ENCODE measurements around the gene PSMD7. TPM values are rescaled to one million over a fixed set of nuclear protein-coding genes. Genes with fewer than 3 reads are reported as not detected.

The PSMD7 gene
- total RNA-seq, 1 experiment from 2014 or later = 109 TPM

DNA sequence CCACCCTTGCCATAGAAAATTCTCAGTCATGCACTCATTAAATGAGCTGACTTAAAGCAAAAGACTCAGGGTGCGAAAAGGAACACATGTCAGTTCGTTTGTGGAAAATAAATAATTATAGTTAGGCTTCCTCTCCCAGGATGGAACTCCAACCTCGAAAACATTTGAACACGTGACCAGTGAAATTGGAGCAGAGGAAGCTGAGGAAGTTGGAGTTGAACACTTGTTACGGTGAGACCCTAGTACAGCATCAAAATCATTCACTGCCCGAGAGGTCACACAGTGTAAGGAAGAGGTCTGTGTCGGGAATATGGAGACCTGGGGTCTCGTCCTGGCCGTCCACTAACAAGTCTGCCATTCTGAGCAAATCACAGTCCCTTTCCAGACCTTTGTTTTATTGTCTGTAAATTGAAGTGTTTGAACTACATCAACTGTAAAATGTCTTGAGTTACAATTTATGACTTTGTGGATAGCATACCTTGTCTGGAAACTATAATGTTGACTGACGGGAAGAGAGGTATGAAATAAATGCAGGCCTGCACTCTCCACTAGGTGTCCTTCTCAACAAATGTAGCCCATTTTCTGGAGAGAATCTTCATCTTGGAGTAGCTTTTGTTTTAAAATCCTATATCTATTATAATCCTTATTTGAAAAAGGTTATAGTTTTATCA, 7.7 kb downstream of the PSMD7 start:
- CTCF ChIA-PET = interaction anchor here (0.5 kb wide), 1 partner anchor 296 kb away, joined by 4 read pairs; no protein-coding TSS in a partner anchor
- Histone ChIP-seq H3K4me2 (ENCODE audit: low read length) (no peak overlapping the region), H3K9me2 (ENCODE audit: insufficient read depth) (no peaks in the 10 kb centered on the region), H3K27me3 (ENCODE audit: insufficient read depth, low read length) (no peaks in the 10 kb centered on the region), H3K4me3 (replicated peaks in 1 of 2; ENCODE audit: low read depth in 1 of 2, low read length in 2 of 2) (no peak overlapping the region), H3K27ac (ENCODE audit: low read depth, low read length) (no peak overlapping the region), H4K20me1 (ENCODE audit: insufficient read depth) (no peaks in the 10 kb centered on the region), H3K79me2 (ENCODE audit: insufficient read depth, low read length) (peaks cover 37% of the 10 kb centered on the region), H3K9ac (ENCODE audit: low read length) (no peak overlapping the region), H3K9me3 (ENCODE audit: control insufficient read depth in 1 of 2, insufficient read depth in 1 of 2, low read depth in 1 of 2, low read length in 2 of 2) (no peaks in the 10 kb centered on the region), H3K4me1 (ENCODE audit: control insufficient read depth in 1 of 2, insufficient read depth in 2 of 2, low read length in 2 of 2) (no peaks in the 10 kb centered on the region), H2AFZ (ENCODE audit: low read depth, low read length, poor library complexity, severe bottlenecking) (no peak overlapping the region), H3K36me3 (ENCODE audit: control insufficient read depth in 1 of 2, insufficient read depth in 2 of 2, low read length in 2 of 2) (peaks cover 69 to 71% of the 10 kb centered on the region in 2 experiments)
- RAD21 ChIA-PET (ENCODE audit: low non-redundant PET in 1 of 2, low total read pairs in 2 of 2, uncharacterized antibody in 2 of 2, unreplicated experiment in 2 of 2) = no interaction called here
- no peak for DNase-seq (ENCODE audit: low read depth, low spot score)
- TF ChIP-seq FOSL1 (IDR thresholded peaks at IDR 0.05; ENCODE audit: low read depth) (no peak), RAD21 (IDR thresholded peaks at IDR 0.05; ENCODE audit: low read depth) (peak; percentile 28; the same call in 1 of the 2 replicates), EZH2 (IDR thresholded peaks at IDR 0.05) (no peak), ZNF274 (IDR thresholded peaks at IDR 0.05; ENCODE audit: low read depth, low read length) (no peak)
- TF ChIP-seq, protein P1, sequence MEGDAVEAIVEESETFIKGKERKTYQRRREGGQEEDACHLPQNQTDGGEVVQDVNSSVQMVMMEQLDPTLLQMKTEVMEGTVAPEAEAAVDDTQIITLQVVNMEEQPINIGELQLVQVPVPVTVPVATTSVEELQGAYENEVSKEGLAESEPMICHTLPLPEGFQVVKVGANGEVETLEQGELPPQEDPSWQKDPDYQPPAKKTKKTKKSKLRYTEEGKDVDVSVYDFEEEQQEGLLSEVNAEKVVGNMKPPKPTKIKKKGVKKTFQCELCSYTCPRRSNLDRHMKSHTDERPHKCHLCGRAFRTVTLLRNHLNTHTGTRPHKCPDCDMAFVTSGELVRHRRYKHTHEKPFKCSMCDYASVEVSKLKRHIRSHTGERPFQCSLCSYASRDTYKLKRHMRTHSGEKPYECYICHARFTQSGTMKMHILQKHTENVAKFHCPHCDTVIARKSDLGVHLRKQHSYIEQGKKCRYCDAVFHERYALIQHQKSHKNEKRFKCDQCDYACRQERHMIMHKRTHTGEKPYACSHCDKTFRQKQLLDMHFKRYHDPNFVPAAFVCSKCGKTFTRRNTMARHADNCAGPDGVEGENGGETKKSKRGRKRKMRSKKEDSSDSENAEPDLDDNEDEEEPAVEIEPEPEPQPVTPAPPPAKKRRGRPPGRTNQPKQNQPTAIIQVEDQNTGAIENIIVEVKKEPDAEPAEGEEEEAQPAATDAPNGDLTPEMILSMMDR (IDR thresholded peaks at IDR 0.05 in 2 of 3, conservative IDR thresholded peaks at IDR 0.05 in 1 of 3; ENCODE audit: borderline replicate concordance in 1 of 3, insufficient read depth in 1 of 3, low read depth in 2 of 3, low read length in 2 of 3) = peak in 2 of 3 experiments; percentile 48 to 52; a peak in 4 of 6 replicates
- ATAC-seq = peak; percentile 64
- intact Hi-C loops (cut with micrococcal nuclease) = loop anchor here (5.0 to 10.0 kb wide), 2 partner anchors 351 to 558 kb away; no protein-coding TSS in a partner anchor
- no TSS peak for BruUV-seq (replicated peaks)
- POLR2A ChIA-PET = no interaction called here

DNA sequence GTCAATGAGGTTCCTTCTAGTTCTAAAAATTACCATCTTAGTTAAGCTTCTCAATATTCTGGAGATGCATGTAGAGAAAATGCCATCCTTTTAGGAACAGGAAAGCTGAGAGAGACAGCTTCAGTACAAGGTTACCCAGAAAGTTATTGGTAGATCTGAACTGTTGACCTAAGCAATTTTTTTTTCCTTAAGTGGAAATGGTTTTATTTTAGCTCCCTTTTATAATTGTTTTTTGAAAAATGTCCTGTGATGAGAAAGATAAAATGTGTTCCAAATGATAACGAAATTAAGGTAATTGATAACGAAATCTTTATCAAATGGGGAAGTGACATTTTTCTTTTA, 8.2 kb downstream of the PSMD7 start:
- H3K4me2 ChIP-seq (ENCODE audit: low read length) = no peak overlapping the region
- ChIA-PET POLR2A (no interaction called here), RAD21 (ENCODE audit: low non-redundant PET in 1 of 2, low total read pairs in 2 of 2, uncharacterized antibody in 2 of 2, unreplicated experiment in 2 of 2) (no interaction called here), CTCF (interaction anchor here (0.5 kb wide), 1 partner anchor 296 kb away, joined by 4 read pairs; no protein-coding TSS in a partner anchor)
- H3K27ac ChIP-seq (ENCODE audit: low read depth, low read length) = no peak overlapping the region
- H3K36me3 ChIP-seq (ENCODE audit: control insufficient read depth in 1 of 2, insufficient read depth in 2 of 2, low read length in 2 of 2) = peaks cover 65 to 66% of the 10 kb centered on the region in 2 experiments
- no peaks in the 10 kb centered on the region for H3K4me1 ChIP-seq (ENCODE audit: control insufficient read depth in 1 of 2, insufficient read depth in 2 of 2, low read length in 2 of 2)
- no peaks in the 10 kb centered on the region for H3K9me2 ChIP-seq (ENCODE audit: insufficient read depth)
- H3K9ac ChIP-seq (ENCODE audit: low read length) = no peak overlapping the region
- no peak for DNase-seq (ENCODE audit: low read depth, low spot score)
- no peaks in the 10 kb centered on the region for H4K20me1 ChIP-seq (ENCODE audit: insufficient read depth)
- intact Hi-C loops (cut with micrococcal nuclease) = loop anchor here (5.0 to 10.0 kb wide), 2 partner anchors 350 to 557 kb away; no protein-coding TSS in a partner anchor
- no peak overlapping the region for H3K4me3 ChIP-seq (replicated peaks in 1 of 2; ENCODE audit: low read depth in 1 of 2, low read length in 2 of 2)
- TF ChIP-seq POLR2A (IDR thresholded peaks at IDR 0.05; ENCODE audit: borderline replicate concordance, extremely low read depth, insufficient read depth, insufficient read length) = no peak
- TF ChIP-seq YY1 (IDR thresholded peaks at IDR 0.05; ENCODE audit: extremely low read depth, insufficient replicate concordance, low read depth, low read length) = no peak
- no peak for TF ChIP-seq JUND (IDR thresholded peaks at IDR 0.05)
- peaks cover 31% of the 10 kb centered on the region for H3K79me2 ChIP-seq (ENCODE audit: insufficient read depth, low read length)
- no peaks in the 10 kb centered on the region for H3K27me3 ChIP-seq (ENCODE audit: insufficient read depth, low read length)
- no peak for ATAC-seq
- no peak overlapping the region for H2AFZ ChIP-seq (ENCODE audit: low read depth, low read length, poor library complexity, severe bottlenecking)
- no TSS peak for BruUV-seq (replicated peaks)
- no peaks in the 10 kb centered on the region for H3K9me3 ChIP-seq (ENCODE audit: control insufficient read depth in 1 of 2, insufficient read depth in 1 of 2, low read depth in 1 of 2, low read length in 2 of 2)

Data from HCT116 (cell line).